GM12892 (cell line): ENCODE results near the gene PHC2.

ENCODE experiments used
- DNase-seq: peaks from one replicate; pipeline ENCODE4 v3.0.0; 2011; ENCODE audit not compliant: insufficient read length
- FAIRE-seq: peaks from 2 replicates; lab custom pipeline; 2011; peaks lifted over from hg19 to GRCh38; lab: Jason Lieb, UNC
- POLR2A ChIP-seq: IDR thresholded peaks from 2 replicates; pipeline ENCODE4 v1.6.1; 2011; ENCODE audit warnings: low read depth, low read length, control low read depth
- POLR2AphosphoS5 ChIP-seq: IDR thresholded peaks from 2 replicates; pipeline ENCODE4 v1.6.1; 2011; ENCODE audit warnings: low read depth, low read length, control low read depth
- TAF1 ChIP-seq: IDR thresholded peaks from 2 replicates; pipeline ENCODE4 v1.6.1; 2011; ENCODE audit warnings: low read depth, mild to moderate bottlenecking, control low read depth, low read length, borderline replicate concordance

PHC2 gene

GRCh38 chr1:33349081-33349759 is 81.7 kb downstream of the PHC2 start:
- FAIRE-seq (peak; percentile 58), DNase-seq (peak; percentile 51)
- TF ChIP-seq TAF1 = no peak
- no peak for TF ChIP-seq POLR2AphosphoS5
- TF ChIP-seq POLR2A = no peak

- no peak for TF ChIP-seq TAF1
- TF ChIP-seq POLR2A = no peak
- TF ChIP-seq POLR2AphosphoS5 = no peak
- DNase-seq = no peak
- FAIRE-seq = peak; percentile 44
These were observed 82.2 kb downstream of the PHC2 start for GRCh38 chr1:33348676-33349080.

- FAIRE-seq (no peak), DNase-seq (no peak)
- TF ChIP-seq TAF1 = no peak
- no peak for TF ChIP-seq POLR2A
- no peak for TF ChIP-seq POLR2AphosphoS5
These were observed 82.7 kb downstream of the PHC2 start for GRCh38 chr1:33348194-33348593.

GRCh38 chr1:33347650-33347992 is 83.3 kb downstream of the PHC2 start:
- DNase-seq = no peak
- TF ChIP-seq TAF1 = no peak
- no peak for TF ChIP-seq POLR2AphosphoS5
- no peak for TF ChIP-seq POLR2A

GRCh38 chr1:33346927-33347649 is 83.8 kb downstream of the PHC2 start:
- DNase-seq (no peak), FAIRE-seq (no peak)
- TF ChIP-seq TAF1 = no peak
- TF ChIP-seq POLR2AphosphoS5 = no peak
- TF ChIP-seq POLR2A = no peak

More at GRCh38 chr1:33347650-33347992, 83.3 kb downstream of the PHC2 start:
- FAIRE-seq = no peak

- DNase-seq = no peak
- TF ChIP-seq POLR2A (no peak), TAF1 (no peak), POLR2AphosphoS5 (no peak)
- FAIRE-seq = no peak
These were observed 84.4 kb downstream of the PHC2 start for GRCh38 chr1:33346533-33346926.

GRCh38 chr1:33344896-33345560 is 85.9 kb downstream of the PHC2 start:
- no peak for DNase-seq
- FAIRE-seq = no peak
- no peak for TF ChIP-seq POLR2A
- TF ChIP-seq TAF1 = no peak
- TF ChIP-seq POLR2AphosphoS5 = no peak

GRCh38 chr1:33343539-33343938 is 87.4 kb downstream of the PHC2 start:
- FAIRE-seq = no peak
- TF ChIP-seq POLR2AphosphoS5 (no peak), POLR2A (no peak), TAF1 (no peak)
- DNase-seq = no peak

GRCh38 chr1:33342041-33342723 is 88.7 kb downstream of the PHC2 start:
- TF ChIP-seq TAF1 (no peak), POLR2AphosphoS5 (no peak), POLR2A (no peak)
- DNase-seq (no peak), FAIRE-seq (peak; percentile 70)

GRCh38 chr1:33341190-33341589 is 89.7 kb downstream of the PHC2 start:
- no peak for FAIRE-seq
- TF ChIP-seq POLR2A (no peak), POLR2AphosphoS5 (no peak), TAF1 (no peak)
- no peak for DNase-seq

GRCh38 chr1:33339413-33339812 is 91.5 kb downstream of the PHC2 start:
- FAIRE-seq = no peak
- no peak for TF ChIP-seq TAF1
- no peak for TF ChIP-seq POLR2A
- no peak for TF ChIP-seq POLR2AphosphoS5
- no peak for DNase-seq
